HCT116 (cell line): Measurements from ENCODE around the gene RET.

ENCODE experiments used
- ATF3 ChIP-seq: IDR thresholded peaks from 2 replicates; pipeline ENCODE4 v1.6.1; 2012
- CTCF ChIP-seq, 3 experiments: fragments of 200-600 bp in 1 of 3; sonication (generic) in 1 of 3; IDR thresholded peaks in 2 of 3; conservative IDR thresholded peaks in 1 of 3; 2 replicates each; pipeline ENCODE4 v1.5.1; 2012 to 2017; ENCODE audit warnings: low read depth in 2 of 3, low read length in 2 of 3, antibody characterized with exemption in 1 of 3, borderline replicate concordance in 1 of 3, control low read depth in 1 of 3, mild to moderate bottlenecking in 1 of 3, mixed read lengths in 1 of 3, mixed run types in 1 of 3, moderate library complexity in 1 of 3; ENCODE audit not compliant: insufficient read depth in 1 of 3
- POLR2A ChIP-seq: IDR thresholded peaks from 2 replicates; pipeline ENCODE4 v1.7.0; 2011; ENCODE audit warnings: borderline replicate concordance; ENCODE audit not compliant: insufficient read depth, insufficient read length; ENCODE audit errors: extremely low read depth
- SIN3A ChIP-seq: IDR thresholded peaks from 2 replicates; pipeline ENCODE4 v1.6.1; 2012; ENCODE audit warnings: low read depth

- TF ChIP-seq SIN3A (no peak), CTCF (IDR thresholded peaks at IDR 0.05 in 2 of 3, conservative IDR thresholded peaks at IDR 0.05 in 1 of 3; ENCODE audit: borderline replicate concordance in 1 of 3, insufficient read depth in 1 of 3, low read depth in 2 of 3, low read length in 2 of 3) (no peak), POLR2A (no peak), ATF3 (no peak)
Observed at GRCh38 chr10:43128958-43129706, 52.3 kb downstream of the RET start.
